Measurements from ENCODE around the gene TRERF1. TPM values are rescaled to one million over a fixed set of nuclear protein-coding genes. Genes with fewer than 3 reads are reported as not detected.

TRERF1 gene
- total and polyA plus RNA-seq, 2 of the 8 experiments (the other 6 are each of a cell fraction or from before 2014, with no cell fraction given), result 10.8 to 21.5 TPM

- Histone ChIP-seq H3K4ac (replicated peaks; ENCODE audit: insufficient read length, low read depth, low read length) (no peak overlapping the region), H2BK15ac (ENCODE audit: low read length) (no peak overlapping the region), H4K20me1 (replicated peaks in 1 of 2; ENCODE audit: control insufficient read depth in 1 of 2, insufficient read depth in 2 of 2, low read length in 2 of 2) (no peaks in the 10 kb centered on the region), H2BK12ac (ENCODE audit: low read depth, low read length) (no peak overlapping the region), H3K14ac (ENCODE audit: insufficient read length) (no peak overlapping the region), H3K79me2 (ENCODE audit: control insufficient read depth in 1 of 2, insufficient read depth in 2 of 2, low read length in 2 of 2) (peaks cover 2 to 17% of the 10 kb centered on the region in 2 experiments; a peak in 3 of 4 replicates), H3K27ac (ENCODE audit: low read depth, low read length) (no peak overlapping the region), H3K56ac (replicated peaks; ENCODE audit: insufficient read length, low read depth, low read length) (no peak overlapping the region), H4K91ac (replicated peaks; ENCODE audit: insufficient read length, low read length) (no peak overlapping the region), H4K5ac (ENCODE audit: insufficient read length, low read depth, low read length) (no peak overlapping the region), H2AFZ (ENCODE audit: low read length) (no peak overlapping the region), H3K9ac (replicated peaks in 1 of 4; ENCODE audit: extremely low read depth in 1 of 4, low read depth in 3 of 4, low read length in 3 of 4) (no peak overlapping the region), H2AK5ac (ENCODE audit: low read depth, low read length) (no peak overlapping the region), H2BK20ac (ENCODE audit: low read length) (0 out of 2 replicates have a peak overlapping the region, but pooled peaks have one; percentile 32), H3K4me2 (ENCODE audit: insufficient read depth in 1 of 2, low read depth in 2 of 2, low read length in 2 of 2) (no peak overlapping the region), H3K79me1 (ENCODE audit: low read depth, low read length) (peaks cover 18% of the 10 kb centered on the region; the same call in 1 of the 2 replicates), H3K23me2 (ENCODE audit: low read depth, low read length) (no peaks in the 10 kb centered on the region), H2BK120ac (replicated peaks; ENCODE audit: low read depth, low read length) (no peak overlapping the region), H3K4me3 (ENCODE audit: extremely low read depth in 1 of 4, insufficient read depth in 2 of 4, low read depth in 3 of 4, low read length in 4 of 4) (no peak overlapping the region), H3K23ac (ENCODE audit: insufficient read length) (no peak overlapping the region), H2BK5ac (ENCODE audit: low read depth, low read length) (no peak overlapping the region), H3K36me3 (ENCODE audit: control insufficient read depth in 2 of 4, insufficient read depth in 4 of 4, low read length in 3 of 4) (no peaks in the 10 kb centered on the region; a peak in 1 of 8 replicates), H3K18ac (ENCODE audit: extremely low read depth, low read length) (no peak overlapping the region), H3K4me1 (replicated peaks in 1 of 4; ENCODE audit: control insufficient read depth in 3 of 4, insufficient read depth in 4 of 4, low read length in 3 of 4) (peaks cover 2 to 4% (median 3%) of the 10 kb centered on the region in 4 experiments; a peak in 3 of 7 replicates), H3K9me3 (ENCODE audit: insufficient read depth in 2 of 2, low read depth in 1 of 2, low read length in 1 of 2) (0 out of 4 replicates have a peak, but pooled peaks cover 0 to 3% of the 10 kb centered on the region in 2 experiments), H4K8ac (ENCODE audit: extremely low read depth, insufficient read depth, low read length) (no peak overlapping the region), H3K27me3 (replicated peaks in 1 of 4; ENCODE audit: control insufficient read depth in 3 of 4, extremely low read depth in 1 of 4, insufficient read depth in 3 of 4, low read length in 3 of 4) (no peaks in the 10 kb centered on the region)
- 93% methylated on average over 2 of the region's 2 CpGs; no CpG with 5 or more reads in 1 of the 2 experiments for WGBS, 2 experiments (ENCODE audit: extremely low coverage in 1 of 2, insufficient coverage in 1 of 2, insufficient read length in 1 of 2, insufficient replicate concordance in 2 of 2, low coverage in 1 of 2, low lambda C conversion rate in 2 of 2, missing lambda C conversion rate in 1 of 2)
- ChIA-PET CTCF (ENCODE audit: partially characterized antibody) (no interaction called here), POLR2A (ENCODE audit: partially characterized antibody) (no interaction called here)
- no peak for DNase-seq (ENCODE audit: low read depth in 1 of 2, low spot score in 2 of 2)
- FAIRE-seq, result no peak
- TF ChIP-seq HDAC6 (IDR thresholded peaks at IDR 0.05; ENCODE audit: low read depth, low read length) (no peak), FOSL1 (IDR thresholded peaks at IDR 0.05; ENCODE audit: insufficient read depth, low read depth, low read length) (no peak), CREB1 (IDR thresholded peaks at IDR 0.05) (no peak), TCF12 (IDR thresholded peaks at IDR 0.05; ENCODE audit: low read depth, low read length) (no peak), KDM5A (IDR thresholded peaks at IDR 0.05; ENCODE audit: low read length) (no peak), GABPA (IDR thresholded peaks at IDR 0.05; ENCODE audit: borderline replicate concordance, insufficient read depth, low read length) (no peak), SRF (IDR thresholded peaks at IDR 0.05; ENCODE audit: low read depth, low read length) (no peak), EZH2 (IDR thresholded peaks at IDR 0.05; ENCODE audit: low read depth, low read length, severe bottlenecking) (no peak), EGR1 (IDR thresholded peaks at IDR 0.05; ENCODE audit: borderline replicate concordance, low read depth, low read length) (no peak), PHF8 (conservative IDR thresholded peaks at IDR 0.05; ENCODE audit: low read depth, low read length) (no peak), JUND (IDR thresholded peaks at IDR 0.05; ENCODE audit: low read length) (no peak), CHD2 (IDR thresholded peaks at IDR 0.05; ENCODE audit: low read length) (no peak), EP300 (IDR thresholded peaks at IDR 0.05; ENCODE audit: borderline replicate concordance in 1 of 2, low read depth in 2 of 2, low read length in 2 of 2) (no peak)
- TF ChIP-seq, protein P1, sequence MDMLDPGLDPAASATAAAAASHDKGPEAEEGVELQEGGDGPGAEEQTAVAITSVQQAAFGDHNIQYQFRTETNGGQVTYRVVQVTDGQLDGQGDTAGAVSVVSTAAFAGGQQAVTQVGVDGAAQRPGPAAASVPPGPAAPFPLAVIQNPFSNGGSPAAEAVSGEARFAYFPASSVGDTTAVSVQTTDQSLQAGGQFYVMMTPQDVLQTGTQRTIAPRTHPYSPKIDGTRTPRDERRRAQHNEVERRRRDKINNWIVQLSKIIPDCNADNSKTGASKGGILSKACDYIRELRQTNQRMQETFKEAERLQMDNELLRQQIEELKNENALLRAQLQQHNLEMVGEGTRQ (IDR thresholded peaks at IDR 0.05; ENCODE audit: low read length), result no peak
These were observed 164.0 kb downstream of the TRERF1 start for GRCh38 chr6:42287756-42288155.

Data from H1 (cell line).